GM12878 (cell line): ENCODE results near the gene CLSTN2. TPM values are rescaled to one million over a fixed set of nuclear protein-coding genes. Genes with fewer than 3 reads are reported as not detected.

Source experiments
- ATAC-seq: fragments of 200-7000 bp; cut with Tn5 transposase; 3 replicates; pipeline ENCODE4 v1.9.1; 2020; ENCODE audit warnings: mild to moderate bottlenecking, moderate library complexity
- BruUV-seq: library from RNA; stranded (reverse); fragments of 400-500 nt; replicated peaks from 2 replicates; lab custom pipeline; 2021; lab: Mats Ljungman, UMichigan
- CTCF ChIA-PET: fragments of 300-600 bp; sonication (Branson Sonifier 250); formaldehyde crosslinking; extraction: SDS; loops from one replicate; lab custom pipeline; 2021; ENCODE audit warnings: inconsistent platforms; lab: Yijun Ruan, JAX
- POLR2A ChIA-PET: fragments of 350-600 bp; formaldehyde crosslinking; extraction: SDS; loops from one replicate; lab custom pipeline; 2021; ENCODE audit warnings: inconsistent platforms; lab: Charles Lee
- RAD21 ChIA-PET: fragments of 300-600 bp; sonication (Branson Sonifier 250); formaldehyde crosslinking; loops from one replicate; lab custom pipeline; 2023; ENCODE audit warnings: antibody characterized with exemption; ENCODE audit not compliant: unreplicated experiment; lab: Charles Lee
- SMC1A ChIA-PET: fragments of 300-600 bp; sonication (Branson Sonifier 250); formaldehyde crosslinking; loops from one replicate; lab custom pipeline; 2023; ENCODE audit not compliant: unreplicated experiment, uncharacterized antibody; lab: Charles Lee
- DNase-seq: peaks from one replicate; pipeline ENCODE4 v3.0.0-alpha.2; 2011; ENCODE audit warnings: low read depth, low spot score
- FAIRE-seq: peaks from 3 replicates; lab custom pipeline; 2011; peaks lifted over from hg19 to GRCh38; lab: Jason Lieb, UNC
- H2AFZ ChIP-seq: 2 replicates; pipeline ENCODE4 v1.6.0; 2011; ENCODE audit warnings: low read depth, low read length, control low read depth; ENCODE audit not compliant: control insufficient read depth
- H3K27ac ChIP-seq: 2 replicates; pipeline ENCODE4 v1.5.1; 2011; ENCODE audit warnings: control low read depth; ENCODE audit not compliant: control insufficient read depth, insufficient read depth
- H3K27me3 ChIP-seq, 2 experiments: replicated peaks in 1 of 2; 2 replicates each; pipeline versions ENCODE4 v1.6.0 to v1.6.1; 2011; ENCODE audit warnings: low read length in 1 of 2; ENCODE audit not compliant: control insufficient read depth in 2 of 2, insufficient read depth in 2 of 2
- H3K36me3 ChIP-seq, 2 experiments: 2 replicates each; pipeline ENCODE4 v1.5.1; 2011; ENCODE audit warnings: low read length in 1 of 2; ENCODE audit not compliant: control insufficient read depth in 2 of 2, insufficient read depth in 2 of 2
- H3K4me1 ChIP-seq: 2 replicates; pipeline ENCODE4 v1.6.1; 2011; ENCODE audit warnings: mild to moderate bottlenecking, low read length, moderate library complexity, mixed read lengths; ENCODE audit not compliant: control insufficient read depth, insufficient read depth
- H3K4me2 ChIP-seq: 2 replicates; pipeline ENCODE4 v1.6.0; 2011; ENCODE audit warnings: control low read depth; ENCODE audit not compliant: control insufficient read depth, insufficient read depth
- H3K4me3 ChIP-seq: fragments of 200-600 bp; sonication (generic); 2 replicates; pipeline ENCODE4 v1.5.1; 2016
- H3K79me2 ChIP-seq: 2 replicates; pipeline ENCODE4 v1.6.0; 2011; ENCODE audit warnings: low read length; ENCODE audit not compliant: control insufficient read depth, insufficient read depth
- H3K9ac ChIP-seq: 2 replicates; pipeline ENCODE4 v1.8.0; 2011; ENCODE audit warnings: low read length, control low read depth, mixed read lengths; ENCODE audit not compliant: control insufficient read depth, insufficient read depth
- H3K9me3 ChIP-seq: replicated peaks from 3 replicates; pipeline ENCODE4 v1.5.1; 2011; ENCODE audit warnings: mild to moderate bottlenecking, low read length; ENCODE audit not compliant: control insufficient read depth, insufficient read depth
- H4K20me1 ChIP-seq: 2 replicates; pipeline ENCODE4 v1.6.0; 2011; ENCODE audit not compliant: control insufficient read depth, insufficient read depth
- EED ChIP-seq: sonication (generic); IDR thresholded peaks from 2 replicates; pipeline ENCODE4 v1.6.1; 2016; ENCODE audit warnings: antibody characterized with exemption, low read depth
- HDGF ChIP-seq: fragments of 450-650 bp; IDR thresholded peaks from 2 replicates; pipeline ENCODE4 v1.6.1; 2016; ENCODE audit warnings: antibody characterized with exemption
- LARP7 ChIP-seq: fragments of 450-650 bp; IDR thresholded peaks from 2 replicates; pipeline ENCODE4 v1.6.1; 2017; ENCODE audit warnings: mild to moderate bottlenecking
- MAX ChIP-seq: IDR thresholded peaks from 2 replicates; pipeline ENCODE4 v1.6.1; 2012; ENCODE audit warnings: low read depth, low read length, improper control_type of control experiment
- RCOR1 ChIP-seq: conservative IDR thresholded peaks from 2 replicates; pipeline ENCODE4 v1.6.1; 2012; ENCODE audit warnings: low read depth, low read length, improper control_type of control experiment
- STAT3 ChIP-seq: IDR thresholded peaks from 2 replicates; pipeline ENCODE4 v1.6.1; 2011; ENCODE audit warnings: low read depth, low read length, improper control_type of control experiment
- SUZ12 ChIP-seq: fragments of 200-600 bp; sonication (generic); IDR thresholded peaks from one replicate; pipeline ENCODE4 v1.6.1; 2018; ENCODE audit warnings: antibody characterized with exemption, mild to moderate bottlenecking; ENCODE audit not compliant: unreplicated experiment
- WGBS: methylation state at CpG from one replicate; pipeline ENCODE4 v1.1.6; 2016; ENCODE audit warnings: low lambda C conversion rate; ENCODE audit not compliant: insufficient replicate concordance, insufficient coverage; ENCODE audit errors: missing lambda C conversion rate; 5-methylcytosine and 5-hydroxymethylcytosine counted together
- in situ Hi-C: fragments of 300-500 bp; cut with MboI; formaldehyde crosslinking; loops from 9 replicates; pipeline ENCODE4 v1.14.3; 2018; ENCODE audit warnings: mixed read lengths
- intact Hi-C: fragments of 100-400 bp; cut with micrococcal nuclease; formaldehyde crosslinking; loops from one replicate; pipeline ENCODE4 v1.14.2; 2022; ENCODE audit not compliant: unreplicated experiment
- polyA plus RNA-seq, 11 experiments: library from polyadenylated mRNA; depleted of rRNA in 4 of 11; unstranded in 6 of 11; stranded (reverse) in 5 of 11; fragments of >200 nt; fragmentation: Nextera tagmentation in 4 of 11; fragmentation: Illumina TruSeq in 1 of 11; extraction: Ambion mirVana in 4 of 11; extraction: Trizol in 1 of 11; gene quantifications; 1 replicate in 1 of 11; 2 replicates in 10 of 11; pipeline versions ENCODE4 v1.2.1 to v1.2.3, GENCODE V29; 2011 to 2016; ENCODE audit warnings: inconsistent platforms in 2 of 11, missing spikeins in 2 of 11, low read depth in 1 of 11
- total RNA-seq, 4 experiments: library from RNA; depleted of rRNA in 3 of 4; stranded (reverse); fragments of >200 nt in 3 of 4; fragmentation: Illumina TruSeq in 1 of 4; extraction: Trizol in 1 of 4; gene quantifications; 2 replicates each; pipeline versions ENCODE4 v1.2.1 to v1.2.3, GENCODE V29; 2013 to 2021

Gene CLSTN2
- total and polyA plus RNA-seq, 10 of the 15 experiments (the other 5 are each of a cell fraction or from before 2014, with no cell fraction given), result under 0.01 to 0.10 (median under 0.01) TPM; not detected in 5

- no peak overlapping the region for H3K9ac ChIP-seq
- ChIA-PET POLR2A (no interaction called here), CTCF (interaction anchor here (1.9 kb wide), 1 partner anchor 9 kb away, joined by 4 read pairs; no protein-coding TSS in a partner anchor), RAD21 (interaction anchor here (1.0 kb wide), 1 partner anchor 94 kb away, joined by 3 read pairs; no protein-coding TSS in a partner anchor), SMC1A (interaction anchor here (1.4 to 2.2 kb wide), 2 partner anchors 45 to 95 kb away, joined by 4 to 5 read pairs; no protein-coding TSS in a partner anchor)
- ATAC-seq (no peak), DNase-seq (no peak), FAIRE-seq (no peak)
- no peaks in the 10 kb centered on the region for H3K4me1 ChIP-seq
- H3K36me3 ChIP-seq, result no peaks in the 10 kb centered on the region
- H4K20me1 ChIP-seq, result no peaks in the 10 kb centered on the region
- H3K9me3 ChIP-seq, result no peaks in the 10 kb centered on the region
- in situ Hi-C loops, result no loop called here
- WGBS, result 0% methylated on average over 2 of the region's 2 CpGs
- no peak overlapping the region for H2AFZ ChIP-seq
- TF ChIP-seq HDGF, result no peak
- no peak for TF ChIP-seq LARP7
- TF ChIP-seq MAX, result no peak
- no peak overlapping the region for H3K27ac ChIP-seq
- no peaks in the 10 kb centered on the region for H3K79me2 ChIP-seq
- BruUV-seq, result no TSS peak
- no peaks in the 10 kb centered on the region for H3K27me3 ChIP-seq
- intact Hi-C loops, result no loop called here
- no peak overlapping the region for H3K4me3 ChIP-seq
- H3K4me2 ChIP-seq, result no peak overlapping the region
Observed at GRCh38 chr3:140223631-140224030, 288.6 kb downstream of the CLSTN2 start.

GRCh38 chr3:140224307-140224706 is 289.3 kb downstream of the CLSTN2 start:
- no TSS peak for BruUV-seq
- SMC1A ChIA-PET, result interaction anchor here (1.4 to 2.2 kb wide), 2 partner anchors 44 to 95 kb away, joined by 4 to 5 read pairs; no protein-coding TSS in a partner anchor
- in situ Hi-C loops, result no loop called here

More at GRCh38 chr3:140224307-140224706, 289.3 kb downstream of the CLSTN2 start:
- ATAC-seq, result no peak
- 38% methylated on average over 1 of the region's 1 CpG for WGBS
- no peaks in the 10 kb centered on the region for H3K27me3 ChIP-seq
- H4K20me1 ChIP-seq, result no peaks in the 10 kb centered on the region
- no peak for DNase-seq
- no peak overlapping the region for H3K4me3 ChIP-seq
- no peak for TF ChIP-seq STAT3
- no peak for TF ChIP-seq RCOR1
- TF ChIP-seq EED, result no peak
- TF ChIP-seq SUZ12, result no peak
- TF ChIP-seq, all 136 proteins: peak for 0
- RAD21 ChIA-PET, result no interaction called here
- intact Hi-C loops, result no loop called here
- Histone ChIP-seq H3K9me3 (no peaks in the 10 kb centered on the region), H3K9ac (no peak overlapping the region), H3K27ac (no peak overlapping the region), H3K4me1 (no peaks in the 10 kb centered on the region), H3K36me3 (no peaks in the 10 kb centered on the region), H3K4me2 (no peak overlapping the region), H3K79me2 (no peaks in the 10 kb centered on the region), H2AFZ (no peak overlapping the region)
- no peak for FAIRE-seq
- POLR2A ChIA-PET, result no interaction called here
- CTCF ChIA-PET, result interaction anchor here (1.9 kb wide), 1 partner anchor 9 kb away, joined by 4 read pairs; no protein-coding TSS in a partner anchor
